NCI-H1092 treated with DMSO at 0.1 percent for 48 hours (cell line): ENCODE results near the gene TNFRSF9.
"Not testable (repeated sequence)": the region's sequence is repeated elsewhere in the genome, so short reads cannot be mapped to it uniquely, and the experiment has no call there.

Source experiments
- DNase-seq: peaks from one replicate; lab custom pipeline; 2025; lab: John Stamatoyannopoulos, UW

Gene TNFRSF9

DNA sequence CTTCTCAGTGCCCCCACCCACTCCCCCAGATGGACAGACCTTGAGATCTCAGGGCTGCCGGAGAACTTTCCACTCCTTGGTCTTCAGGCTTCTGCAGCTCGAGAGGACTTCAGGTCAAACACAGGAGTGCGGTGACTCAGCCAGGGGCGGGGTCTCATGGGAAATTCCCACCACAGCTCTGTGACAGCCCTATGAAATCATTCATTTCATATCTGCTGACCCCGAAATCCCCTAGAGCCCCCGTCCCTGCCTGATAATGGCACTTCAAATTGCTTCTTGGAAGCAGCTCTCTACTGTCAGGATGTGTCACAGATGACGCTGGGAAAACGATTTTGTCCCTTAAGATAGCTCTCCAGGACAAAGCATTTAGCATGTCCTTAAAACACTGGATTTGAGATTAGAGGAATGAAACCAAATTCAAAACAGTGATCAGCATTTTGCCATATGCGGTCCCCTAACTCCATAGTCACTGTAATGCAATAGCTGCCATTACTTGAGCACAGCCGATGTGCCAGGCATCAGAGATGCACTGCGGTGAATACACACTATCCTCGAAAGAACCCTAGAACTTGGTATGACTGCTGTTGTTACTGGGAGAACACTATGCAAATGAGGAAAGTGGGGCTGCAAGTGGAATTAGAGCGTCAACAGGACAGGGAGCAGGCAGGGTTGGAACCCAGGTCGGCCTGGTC is at the start of gene TNFRSF9:
Gene TNFRSF9, minus strand, starts transcription at position 95 of the 692 bp plus-strand sequence. CDS start 845 bp downstream, outside the sequence.
- no peak for DNase-seq

DNA sequence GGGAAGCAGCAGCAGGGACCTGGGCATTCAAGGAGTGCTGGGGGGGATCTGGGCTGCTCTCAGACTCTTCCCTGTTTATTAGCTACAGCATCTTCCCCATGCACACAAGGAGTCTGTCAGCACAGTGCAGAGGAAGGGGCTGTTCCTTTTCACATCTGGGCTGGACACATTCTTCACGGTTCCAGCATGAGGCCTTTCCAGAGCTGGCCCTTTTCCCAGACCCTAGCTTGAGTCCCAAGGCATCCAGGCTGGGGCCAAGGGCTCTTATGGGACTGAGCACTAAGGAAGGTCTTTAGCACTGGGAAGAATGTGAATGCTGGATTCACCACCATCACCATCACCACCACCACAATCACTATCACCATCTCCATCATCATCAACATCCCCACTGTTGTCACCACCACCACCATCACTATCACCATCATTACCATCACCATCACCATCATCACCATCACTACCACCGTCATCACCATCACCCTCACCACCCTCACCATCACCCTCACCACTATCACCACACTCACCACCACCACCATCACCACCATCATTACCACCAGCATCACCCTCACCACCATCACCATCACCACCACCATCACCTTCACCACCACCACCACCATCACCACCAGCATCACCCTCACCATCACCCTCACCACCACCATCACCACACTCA is 49.3 kb upstream of the TNFRSF9 start:
- no peak for DNase-seq

DNA sequence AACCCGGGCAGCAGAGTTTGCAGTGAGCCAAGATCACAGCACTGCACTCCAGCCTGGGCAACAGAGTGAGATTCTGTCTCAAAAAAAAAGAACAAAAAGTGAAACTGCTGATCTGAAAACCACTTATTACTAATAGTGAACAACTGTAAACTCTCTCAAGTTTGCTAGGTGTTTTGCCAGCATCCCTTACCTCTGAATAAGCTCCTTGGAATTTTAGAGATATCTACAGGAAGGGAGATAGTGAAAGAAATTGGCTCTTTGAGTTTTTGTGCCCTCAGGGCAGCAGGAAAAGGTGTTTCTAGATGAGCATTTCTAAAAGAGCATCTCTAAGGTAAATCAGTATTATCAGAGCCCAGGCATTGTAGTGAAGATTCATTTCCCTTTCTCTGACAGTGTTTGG is 47.9 kb upstream of the TNFRSF9 start:
- no peak for DNase-seq

DNA sequence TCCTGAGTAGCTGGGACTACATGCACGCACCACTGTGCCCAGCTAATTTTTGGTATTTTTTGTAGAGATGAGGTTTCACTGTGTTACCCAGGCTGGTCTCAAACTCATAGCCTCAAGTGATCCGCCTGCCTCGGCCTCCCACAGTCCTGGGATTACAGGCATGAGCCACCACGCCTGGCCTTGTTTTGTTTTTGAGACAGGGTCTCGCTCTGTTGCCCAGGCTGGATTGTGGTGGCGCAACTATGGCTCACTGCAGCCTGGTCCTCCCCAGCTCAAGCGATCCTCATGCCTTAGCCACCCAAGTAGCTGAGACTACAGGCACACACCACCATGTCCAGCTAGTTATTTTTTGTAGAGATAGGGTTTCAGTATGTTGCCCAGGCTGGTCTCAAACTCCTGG is 46.9 kb upstream of the TNFRSF9 start:
- no peak for DNase-seq

DNA sequence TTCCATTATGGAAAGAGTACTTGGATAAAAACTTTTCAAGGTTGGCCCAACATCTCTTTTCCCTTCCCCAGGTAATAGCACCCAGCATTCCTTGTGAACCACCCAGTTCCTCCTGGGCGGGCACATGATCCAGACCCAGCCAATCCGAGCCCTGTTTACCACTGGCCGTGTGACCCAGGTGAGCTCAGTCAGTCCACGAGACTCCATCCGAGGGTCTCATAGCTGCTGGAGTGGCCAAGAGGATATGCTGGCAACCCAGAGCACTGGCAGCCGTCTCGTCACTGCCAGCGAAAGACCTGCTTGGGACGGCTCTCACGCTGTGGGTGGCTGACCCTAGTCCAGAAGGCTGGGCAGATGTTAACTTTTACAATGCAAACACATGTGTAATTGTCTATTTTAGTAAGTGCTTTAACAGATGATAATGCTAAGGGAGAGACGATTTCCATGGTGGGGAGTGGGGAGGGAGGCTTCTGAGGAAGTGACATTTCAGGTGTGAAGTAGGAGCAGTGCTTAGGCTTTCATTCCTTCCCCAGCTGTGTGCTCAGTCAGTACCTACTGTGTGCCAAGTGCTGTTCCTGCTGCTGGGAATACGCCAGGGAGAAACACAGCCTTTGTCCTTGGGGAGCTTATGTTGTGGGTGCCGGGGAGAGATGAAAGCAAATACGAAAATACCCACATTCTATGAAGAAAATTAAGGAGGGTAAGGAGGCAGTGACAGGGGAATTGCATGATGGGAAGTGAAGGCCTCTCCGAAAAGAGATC is 45.4 kb upstream of the TNFRSF9 start:
- DNase-seq: no peak

DNA sequence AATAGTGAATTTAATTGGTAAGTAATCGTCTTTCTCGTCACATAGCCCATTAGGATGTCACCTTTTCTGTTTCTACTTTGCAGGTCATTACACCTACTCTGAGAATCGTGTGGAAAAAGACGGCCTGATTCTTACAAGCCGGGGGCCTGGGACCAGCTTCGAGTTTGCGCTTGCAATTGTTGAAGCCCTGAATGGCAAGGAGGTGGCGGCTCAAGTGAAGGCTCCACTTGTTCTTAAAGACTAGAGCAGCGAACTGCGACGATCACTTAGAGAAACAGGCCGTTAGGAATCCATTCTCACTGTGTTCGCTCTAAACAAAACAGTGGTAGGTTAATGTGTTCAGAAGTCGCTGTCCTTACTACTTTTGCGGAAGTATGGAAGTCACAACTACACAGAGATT is 44.2 kb upstream of the TNFRSF9 start:
- DNase-seq: no peak

DNA sequence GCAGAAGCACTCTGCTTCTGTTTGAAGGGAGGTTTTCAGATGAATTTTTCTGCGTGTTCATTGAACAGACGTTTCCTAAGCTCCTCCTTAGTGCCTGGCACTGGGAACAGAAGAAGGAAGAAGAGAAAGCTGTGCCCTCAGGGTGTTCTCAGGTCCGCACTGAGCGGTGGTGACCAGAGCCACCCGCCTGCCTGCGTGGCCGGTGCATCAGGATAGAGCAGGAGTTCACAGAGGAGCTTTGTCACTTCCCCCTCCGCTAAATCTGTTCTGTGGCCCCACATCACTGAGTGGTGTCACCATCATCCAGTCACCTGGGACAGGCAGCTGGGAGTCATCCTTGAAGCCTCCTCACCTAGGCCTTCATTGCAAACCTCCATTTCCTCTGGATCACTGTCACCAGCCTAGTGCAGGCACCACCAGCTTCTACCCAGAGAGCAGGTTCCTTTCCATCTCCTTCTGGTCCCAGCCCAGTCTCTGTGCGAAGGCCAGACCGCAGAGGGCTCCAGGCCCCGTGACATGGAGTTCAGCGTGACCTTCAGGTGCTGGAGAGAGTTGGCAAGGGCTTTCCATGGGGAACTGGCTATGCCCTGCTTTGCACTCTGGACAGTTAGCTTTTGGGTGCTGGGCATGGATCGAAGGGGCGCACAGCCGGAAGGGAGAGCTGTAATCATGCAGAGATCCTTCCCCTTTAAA is 42.6 kb upstream of the TNFRSF9 start:
- DNase-seq: no peak

DNA sequence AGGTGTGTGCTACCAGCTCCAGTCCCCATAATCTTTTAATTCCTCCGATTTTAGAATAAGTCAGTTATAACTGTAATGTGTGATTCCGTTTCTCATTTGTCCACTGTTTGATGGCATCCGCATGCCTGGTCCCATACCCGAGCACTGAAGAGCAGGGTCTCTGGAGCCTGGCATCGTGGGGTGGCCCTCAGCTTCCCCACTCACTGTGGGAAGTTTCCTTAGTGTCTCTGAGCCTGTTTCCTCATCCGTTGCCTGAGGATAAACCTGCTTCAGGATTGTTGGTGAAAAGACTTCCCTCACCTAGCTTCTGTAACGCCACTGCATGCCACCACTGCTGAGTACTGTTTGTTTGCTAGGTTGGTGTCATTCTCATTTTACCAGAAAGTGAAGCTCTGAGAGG is 40.3 kb upstream of the TNFRSF9 start:
- no peak for DNase-seq

DNA sequence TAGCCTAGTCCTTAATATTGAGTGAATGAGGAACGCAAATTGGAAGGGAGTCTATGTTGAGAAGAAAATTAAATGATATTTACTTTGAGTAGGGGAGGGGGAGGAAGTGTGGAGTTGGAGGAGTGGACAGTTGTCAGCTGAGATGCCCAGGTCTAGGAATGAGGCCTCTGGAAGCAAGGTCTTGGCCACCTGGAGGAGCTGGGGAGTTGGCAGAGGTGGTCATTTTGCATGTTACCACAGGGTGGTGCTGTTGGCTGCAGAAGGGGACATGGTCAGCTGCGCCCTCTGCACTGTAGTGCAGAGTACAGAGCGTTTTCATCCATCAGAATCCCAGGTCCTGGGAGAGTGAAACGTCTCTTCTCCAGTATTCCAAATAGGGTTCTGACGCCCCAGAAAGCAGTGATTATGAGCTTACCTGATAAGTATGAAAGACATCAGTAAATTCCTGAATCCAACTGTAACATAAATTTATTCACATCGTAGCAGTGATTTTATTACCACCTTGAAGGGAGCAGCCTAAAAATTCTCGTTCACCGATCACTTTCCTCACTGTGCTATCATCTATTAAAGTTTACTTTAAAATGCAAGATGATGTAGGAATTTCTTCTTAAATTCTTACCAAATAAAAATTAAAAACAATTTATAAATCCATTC is 34.7 kb upstream of the TNFRSF9 start:
- DNase-seq: peak; percentile 71

DNA sequence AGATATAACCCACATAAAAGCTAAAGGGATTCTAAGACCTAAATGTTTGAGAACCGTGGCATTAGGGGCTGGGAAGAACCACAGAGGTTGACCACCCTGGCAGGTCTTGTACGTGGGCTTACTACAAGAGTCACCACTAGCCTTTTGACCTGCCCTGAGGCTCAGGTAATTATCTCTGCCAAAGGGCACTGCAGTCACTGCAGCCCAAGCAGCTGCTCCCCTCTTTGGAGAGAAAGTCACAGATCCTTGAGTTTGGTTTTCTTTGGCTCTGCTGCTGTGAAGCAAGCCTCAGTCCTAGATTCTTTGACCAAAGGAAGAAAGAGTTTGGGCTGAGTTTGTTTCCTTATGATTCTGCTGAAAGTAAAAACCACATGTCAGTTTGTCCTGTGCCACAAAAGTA is 32.4 kb upstream of the TNFRSF9 start:
- DNase-seq: no peak

DNA sequence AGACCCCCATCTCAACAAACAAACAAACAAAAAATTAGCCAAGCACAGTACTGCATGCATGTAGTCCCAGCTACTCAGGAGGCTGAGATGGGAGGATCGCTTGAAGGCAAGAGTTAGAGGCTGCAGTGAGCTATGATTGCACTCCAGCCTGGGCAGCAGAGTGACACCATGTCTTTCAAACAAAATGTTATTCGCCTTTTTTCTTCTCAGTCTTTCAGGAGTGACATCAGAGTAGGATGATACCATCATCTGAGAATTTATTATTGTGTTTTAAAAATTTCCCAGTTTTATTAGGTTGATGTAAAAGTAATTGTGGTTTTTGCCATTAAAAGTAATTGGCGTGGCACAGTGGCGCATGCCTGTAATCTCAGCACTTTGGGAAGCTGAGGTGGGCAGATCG is 31.6 kb upstream of the TNFRSF9 start:
- DNase-seq: no peak

DNA sequence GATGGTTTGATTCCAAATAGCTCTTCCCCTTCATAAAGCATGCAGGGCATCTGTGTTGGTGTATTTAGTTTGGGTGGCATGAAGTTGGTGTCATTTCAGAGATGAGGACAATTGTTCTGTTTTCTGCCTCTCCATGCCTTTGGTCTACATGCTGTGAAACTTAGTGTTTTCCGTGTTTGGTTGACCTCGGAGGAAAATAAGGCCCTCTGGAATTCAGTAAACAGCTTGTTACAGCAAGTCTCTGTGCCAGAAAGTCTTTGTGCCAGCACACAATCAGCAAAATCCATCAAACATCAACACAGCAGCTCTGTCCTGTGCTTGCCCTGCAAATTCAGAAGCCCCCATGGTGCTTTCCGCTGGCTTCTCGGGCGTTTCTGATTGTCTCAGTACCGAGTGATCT is 30.4 kb upstream of the TNFRSF9 start:
- no peak for DNase-seq

DNA sequence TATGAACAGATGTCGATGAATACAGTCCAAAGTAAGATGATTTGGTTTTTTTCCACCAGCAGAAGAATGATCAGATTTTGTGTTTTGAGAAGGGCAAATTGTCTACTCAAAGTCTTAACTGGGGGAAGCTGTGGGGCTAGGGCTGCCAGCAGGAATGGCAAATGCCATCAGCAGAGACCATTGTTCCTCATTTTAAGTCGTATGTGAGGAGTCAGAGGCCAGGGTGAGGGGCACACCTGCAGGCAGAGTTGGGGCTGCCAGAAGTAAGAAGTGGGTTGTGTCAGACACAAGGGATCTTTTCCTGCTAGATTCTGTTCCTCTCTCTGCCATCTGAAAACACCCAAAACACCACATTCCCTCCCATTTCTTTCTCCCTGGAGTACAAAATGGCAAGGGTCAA is 29.6 kb upstream of the TNFRSF9 start:
- DNase-seq: no peak

DNA sequence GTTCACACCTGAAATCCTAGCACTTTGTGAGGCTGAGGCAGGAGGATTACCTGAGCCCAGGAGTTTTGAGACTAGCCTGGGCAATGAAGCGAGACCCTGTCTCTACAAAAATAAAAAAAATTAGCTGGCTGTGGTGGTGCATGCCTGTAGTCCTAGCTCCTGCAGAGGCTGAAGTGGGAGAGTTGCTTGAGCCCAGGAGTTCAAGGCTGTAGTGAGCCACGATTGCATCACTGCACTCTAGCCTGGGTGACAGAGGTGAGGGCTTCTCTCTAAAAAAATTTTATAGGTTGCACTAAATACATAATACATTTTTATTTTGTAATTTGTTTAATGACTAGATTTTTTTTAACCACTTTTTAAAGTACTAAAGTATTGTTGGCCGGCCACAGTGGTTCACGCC is 27.0 kb upstream of the TNFRSF9 start:
- DNase-seq: no peak

DNA sequence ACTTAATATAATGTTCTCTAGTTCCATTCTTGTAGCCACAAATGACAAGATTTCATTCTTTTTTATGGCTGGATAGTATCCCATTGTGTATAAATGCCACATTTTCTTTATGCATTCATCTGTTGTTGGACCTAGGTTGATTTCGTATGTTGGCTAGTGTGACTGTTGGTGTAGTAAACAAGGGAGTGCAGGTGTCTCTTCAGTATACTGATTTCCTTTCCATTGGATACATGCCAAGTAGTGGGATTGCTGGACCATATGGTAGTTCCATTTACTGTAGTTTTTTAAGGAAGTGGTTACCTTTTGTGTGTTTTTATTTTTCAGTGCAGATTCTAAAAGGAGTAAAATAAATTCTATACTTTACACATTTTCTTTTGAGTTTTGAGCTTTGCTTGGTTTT is 26.6 kb upstream of the TNFRSF9 start:
- DNase-seq: peak; percentile 38

DNA sequence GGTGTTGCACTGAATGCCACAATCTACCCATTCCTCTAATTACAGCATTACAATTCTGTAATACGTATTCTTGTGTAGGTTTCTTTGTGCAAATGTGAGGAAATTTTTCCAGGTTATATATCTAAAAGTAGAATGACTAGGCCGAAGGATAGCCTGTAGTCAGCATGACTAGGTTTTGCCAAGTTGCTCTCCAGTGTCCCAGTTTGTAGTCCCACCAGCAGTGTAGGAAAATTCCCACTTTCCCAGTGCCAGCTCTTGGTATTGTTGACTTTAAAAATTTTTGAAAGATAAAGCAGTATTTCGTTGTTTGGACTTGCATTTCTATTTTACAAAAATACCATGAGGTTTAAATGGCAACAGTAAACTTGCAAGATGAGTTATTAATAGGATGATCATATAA is 23.8 kb upstream of the TNFRSF9 start:
- no peak for DNase-seq

DNA sequence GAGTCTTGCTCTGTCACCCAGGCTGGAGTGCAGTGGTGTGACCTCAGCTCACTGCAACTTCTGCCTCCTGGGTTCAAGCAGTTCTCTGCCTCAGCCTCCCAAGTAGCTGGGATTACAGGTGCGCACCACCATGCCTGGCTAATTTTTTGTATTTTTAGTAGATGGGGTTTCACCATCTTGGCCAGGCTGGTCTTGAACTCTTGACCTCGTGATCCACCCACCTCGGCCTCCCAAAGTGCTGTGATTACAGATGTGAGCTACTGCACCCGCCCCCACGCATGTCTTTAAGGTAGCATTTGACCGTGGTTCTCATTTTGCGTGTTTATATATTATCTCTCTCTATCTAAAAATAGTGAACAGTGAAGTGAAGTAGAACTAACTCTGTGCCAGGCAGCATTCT is 23.2 kb upstream of the TNFRSF9 start:
- not testable (repeated sequence) for DNase-seq

DNA sequence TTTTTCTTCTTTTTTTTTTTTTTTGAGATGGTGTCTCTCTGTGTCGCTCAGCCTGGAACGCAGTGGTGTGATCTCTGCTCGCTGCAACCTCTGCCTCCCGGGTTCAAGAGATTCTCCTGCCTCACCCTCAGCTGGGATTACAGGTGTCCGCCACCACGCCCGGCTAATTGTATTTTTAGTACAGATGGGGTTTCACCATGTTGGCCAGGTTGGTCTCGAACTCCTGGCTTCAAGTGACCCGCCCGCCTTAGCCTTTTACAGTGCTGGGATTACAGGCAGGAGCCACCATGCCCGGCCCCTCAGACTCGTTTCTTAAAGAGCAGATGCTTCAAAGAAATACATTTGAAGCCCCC is 22.7 kb upstream of the TNFRSF9 start:
- DNase-seq: not testable (repeated sequence)

DNA sequence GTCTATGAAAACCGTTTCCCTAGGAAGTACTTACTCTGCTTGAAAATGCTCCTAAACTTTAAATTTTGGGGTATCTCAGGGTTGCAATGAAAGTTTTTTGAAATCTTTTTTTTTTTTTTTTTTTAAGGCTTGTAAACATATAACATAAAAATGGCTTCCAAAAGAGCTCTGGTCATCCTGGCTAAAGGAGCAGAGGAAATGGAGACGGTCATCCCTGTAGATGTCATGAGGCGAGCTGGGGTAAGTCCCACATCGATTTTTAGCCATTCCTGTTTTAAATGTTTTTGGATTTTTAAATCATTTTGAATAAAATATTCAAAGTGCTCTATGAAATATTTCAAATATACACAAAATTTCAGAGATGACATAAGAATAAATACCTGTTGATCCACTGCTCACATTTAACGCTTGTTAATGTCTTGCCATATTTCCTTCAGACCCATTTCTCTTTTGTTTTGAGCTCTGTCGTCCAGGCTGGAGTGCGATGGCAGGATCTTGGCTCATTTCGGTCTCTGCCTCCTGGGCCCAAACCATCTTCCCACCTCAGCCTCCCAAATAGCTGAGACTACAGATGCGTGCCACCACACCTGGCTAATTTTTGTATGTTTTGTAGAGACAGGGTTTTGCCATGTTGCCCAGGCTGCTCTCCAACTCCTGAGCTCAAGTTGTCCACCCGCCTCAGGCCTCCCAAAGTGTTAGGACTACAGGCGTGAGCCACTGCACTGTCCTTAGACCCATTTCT is 22.2 kb upstream of the TNFRSF9 start:
- no peak for DNase-seq

DNA sequence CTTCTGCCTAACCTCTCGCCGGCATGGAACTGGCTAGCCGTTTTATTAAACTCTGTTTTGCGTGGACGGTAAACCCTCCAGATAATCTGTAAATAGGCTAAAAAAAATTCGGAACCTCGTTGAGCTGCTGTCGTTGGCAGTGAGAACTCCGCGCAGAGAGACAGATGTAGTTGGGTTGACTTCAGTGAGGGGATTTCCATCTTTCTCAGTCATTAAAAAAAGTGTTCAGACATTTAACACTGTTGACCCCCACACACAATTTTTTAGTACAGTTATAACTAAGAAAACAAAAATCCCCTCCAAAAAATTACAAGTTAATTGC is 21.3 kb upstream of the TNFRSF9 start:
- DNase-seq: peak; percentile 67

DNA sequence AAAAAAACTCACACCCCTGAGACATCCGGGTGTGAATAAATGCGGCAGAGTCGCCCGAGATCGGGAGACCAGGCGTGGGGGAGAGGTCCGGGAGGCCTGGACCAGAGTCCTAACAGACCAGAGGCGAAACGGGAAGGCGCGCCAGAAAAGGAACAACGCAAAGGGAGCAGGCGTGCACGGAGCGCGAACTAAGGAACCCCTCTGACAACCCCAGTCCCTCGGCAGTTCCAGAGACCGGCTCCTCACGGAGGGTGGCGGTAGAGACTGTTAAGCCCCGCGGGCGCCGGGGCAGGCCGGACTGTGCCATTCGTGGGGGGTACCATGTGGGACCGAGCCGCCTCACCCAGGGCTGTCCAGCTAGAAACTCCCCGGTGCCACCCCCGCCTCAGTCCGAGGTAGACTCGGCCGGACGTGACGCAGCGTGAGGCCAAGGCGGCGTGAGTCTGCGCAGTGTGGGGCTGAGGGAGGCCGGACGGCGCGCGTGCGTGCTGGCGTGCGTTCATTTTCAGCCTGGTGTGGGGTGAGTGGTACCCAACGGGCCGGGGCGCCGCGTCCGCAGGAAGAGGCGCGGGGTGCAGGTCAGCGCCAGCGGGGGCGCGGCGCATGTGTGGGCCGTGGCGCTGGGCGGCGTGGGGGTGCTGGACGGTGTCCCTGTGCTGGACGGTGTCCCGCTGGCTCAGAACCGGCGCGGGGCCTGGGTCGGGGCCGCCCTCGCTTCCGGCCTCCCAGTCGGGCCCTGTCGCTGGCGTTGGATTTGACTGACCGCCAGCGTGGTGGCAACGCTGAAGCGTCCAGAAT is 20.8 kb upstream of the TNFRSF9 start, which contains the start of gene PARK7:
Gene PARK7, plus strand, starts transcription at position 496 of the 798 bp plus-strand sequence. CDS start 1,075 bp downstream, outside the sequence.
- peak; percentile 99 for DNase-seq
